GM19397 (cell line): ENCODE measurements around the gene RAB9A.
A peak's percentile ranks its signal among the peaks of the same experiment; 100 is the strongest.

Experiments
- ATAC-seq: cut with Tn5 transposase; IDR thresholded peaks from one replicate; pipeline ENCODE4 v1.9.1; 2021; ENCODE audit warnings: mild to moderate bottlenecking, moderate library complexity; ENCODE audit not compliant: unreplicated experiment

The RAB9A gene

DNA sequence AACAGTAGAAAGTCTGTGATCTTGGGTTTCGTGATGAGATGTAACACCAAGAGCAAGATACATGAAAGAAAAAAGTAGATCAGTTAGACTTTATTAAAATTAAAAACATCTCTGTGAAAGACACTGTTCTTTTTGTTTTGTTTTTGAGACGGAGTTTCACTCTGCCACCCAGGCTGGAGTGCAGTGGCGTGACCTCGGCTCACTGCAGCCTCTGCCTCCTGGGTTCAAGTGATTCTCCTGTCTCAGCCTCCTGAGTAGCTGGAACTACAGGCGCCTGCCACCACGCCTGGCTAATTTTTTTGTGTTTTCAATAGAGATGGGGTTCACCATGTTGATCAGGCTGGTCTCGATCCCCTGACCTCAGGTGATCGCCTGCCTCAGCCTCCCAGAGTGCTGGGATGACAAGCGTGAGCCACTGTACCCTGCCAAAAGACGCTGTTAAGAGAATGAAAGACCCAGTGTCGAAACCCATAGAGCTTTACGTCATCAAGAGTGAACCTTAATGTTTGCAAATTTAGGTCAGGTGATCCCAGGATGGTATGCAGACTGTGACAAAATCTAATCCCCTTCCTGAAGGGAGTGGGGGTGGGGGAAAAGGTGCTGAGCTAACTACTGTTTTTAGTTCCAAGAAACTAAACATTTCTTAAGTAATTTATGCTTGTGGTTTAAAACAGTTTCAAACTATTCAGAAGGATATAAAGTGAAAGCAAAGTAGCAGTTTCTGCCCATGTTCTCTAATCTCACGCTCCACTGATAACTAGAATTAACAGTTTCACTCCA, 53.7 kb downstream of the RAB9A start:
- peak; percentile 89 for ATAC-seq

GRCh38 chrX:13747836-13748235, 58.9 kb downstream of the RAB9A start:
- ATAC-seq: no peak

DNA sequence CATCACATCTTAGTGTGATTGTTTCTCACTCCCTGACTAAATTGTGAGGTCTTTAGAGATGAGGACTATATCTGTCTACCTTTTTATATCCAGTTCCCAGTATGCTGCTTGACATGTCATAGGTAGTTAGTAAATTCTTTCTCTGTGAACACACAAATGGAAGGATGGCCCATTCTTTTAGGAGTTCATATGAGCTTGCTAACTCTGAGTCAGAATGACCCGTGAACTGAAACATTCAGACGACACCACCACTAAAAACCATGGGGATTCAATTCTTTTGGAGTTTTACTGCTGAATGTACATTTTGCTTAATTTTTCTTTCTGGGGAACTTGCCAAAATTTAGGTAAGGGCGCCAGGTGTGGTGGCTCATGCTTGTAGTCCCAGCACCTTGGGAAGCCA, 59.6 kb downstream of the RAB9A start:
- ATAC-seq: no peak

GRCh38 chrX:13750204-13750603, 61.3 kb downstream of the RAB9A start:
- ATAC-seq: no peak

GRCh38 chrX:13750812-13751211, 61.9 kb downstream of the RAB9A start:
- ATAC-seq: no peak

GRCh38 chrX:13752141-13752540, 63.2 kb downstream of the RAB9A start:
- ATAC-seq: no peak

DNA sequence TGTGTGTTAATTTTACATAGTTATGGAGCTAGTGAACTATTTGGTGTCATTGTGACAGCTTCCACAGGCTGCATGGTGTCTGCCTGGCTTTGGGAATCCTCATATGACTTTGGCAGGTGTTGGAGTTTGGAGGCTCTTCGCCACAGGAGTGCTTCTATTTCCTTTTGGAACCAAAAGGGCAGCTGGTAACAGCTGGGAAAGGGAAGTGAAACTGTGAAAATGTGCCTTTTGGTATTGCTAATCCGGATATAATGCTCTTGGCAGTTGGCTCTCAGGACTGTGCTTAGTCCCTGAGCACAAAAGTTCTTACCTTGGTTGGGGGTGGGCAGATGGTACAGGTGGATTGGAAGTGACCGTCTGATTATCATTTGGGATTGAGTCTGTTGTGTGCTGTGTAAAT, 63.7 kb downstream of the RAB9A start:
- no peak for ATAC-seq

DNA sequence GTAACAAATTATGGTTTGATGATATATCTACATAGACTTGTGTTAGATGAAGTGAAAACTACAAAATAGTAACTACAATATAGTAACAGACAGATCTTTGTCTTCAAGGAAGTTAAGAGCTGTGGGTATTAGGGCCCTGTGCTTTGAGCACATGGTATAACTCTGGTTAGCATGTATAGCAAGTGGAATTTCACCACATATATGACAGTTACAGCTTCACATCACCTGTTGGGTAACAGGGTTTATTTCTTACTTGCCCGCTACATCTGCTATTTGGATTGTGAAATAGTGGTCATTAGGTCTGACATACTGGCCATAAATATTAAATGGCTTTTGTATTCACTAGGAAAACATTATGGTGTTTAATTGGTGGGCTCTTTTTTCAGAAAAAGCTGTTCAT, 65.8 kb downstream of the RAB9A start:
- ATAC-seq: no peak

GRCh38 chrX:13755254-13755653, 66.3 kb downstream of the RAB9A start:
- no peak for ATAC-seq

- ATAC-seq: no peak
Observed at GRCh38 chrX:13756381-13756780, 67.5 kb downstream of the RAB9A start.

GRCh38 chrX:13759152-13759718, 70.3 kb downstream of the RAB9A start:
- peak; percentile 66 for ATAC-seq
